ENCODE data around the gene P2RY8. TPM values are rescaled to one million over a fixed set of nuclear protein-coding genes. Genes with fewer than 3 reads are reported as not detected.

P2RY8 gene
- total and polyA plus RNA-seq, 2 donors from 2014 or later: 1.4 to 6.6 TPM

DNA sequence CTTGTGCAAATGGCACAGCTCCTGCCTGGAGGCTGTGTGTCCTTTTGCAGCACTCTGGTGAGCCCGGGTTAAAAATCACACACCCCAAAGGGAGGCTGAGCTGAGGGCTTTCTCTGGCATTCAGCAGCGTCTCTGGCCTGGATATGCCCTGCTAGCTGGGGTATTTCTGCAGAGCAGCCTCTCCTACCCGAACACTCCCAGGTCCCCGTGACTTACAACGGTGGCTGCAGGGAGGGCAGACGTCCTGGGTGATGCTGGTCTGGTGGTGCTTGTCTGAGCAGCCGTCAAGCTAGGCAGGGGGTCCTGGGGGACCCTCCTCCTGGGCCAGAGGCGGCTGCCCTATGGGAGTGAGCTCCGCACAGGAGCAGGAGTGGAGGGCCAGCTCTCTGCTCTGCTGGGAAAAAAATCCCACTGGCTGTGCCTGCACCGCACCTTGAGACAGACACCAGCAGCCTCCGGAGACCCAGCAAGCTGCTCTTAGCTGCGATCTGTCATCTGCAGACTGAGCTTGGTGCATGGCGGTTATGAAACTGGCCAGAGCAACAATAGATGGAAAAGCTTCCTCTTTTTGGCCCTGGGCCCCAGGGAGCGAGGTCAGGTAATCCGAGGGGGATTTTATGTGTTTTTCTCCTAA is 43.0 kb downstream of the P2RY8 start:
- H3K27me3 ChIP-seq (ENCODE audit: control insufficient read depth, insufficient read depth, low read length): no peaks in the 10 kb centered on the region
- H3K9ac ChIP-seq (ENCODE audit: low read length in 3 of 3): no peak overlapping the region
- H3K4me1 ChIP-seq (ENCODE audit: control insufficient read depth in 2 of 3, insufficient read depth in 2 of 3, low read depth in 1 of 3, low read length in 3 of 3): no peaks in the 10 kb centered on the region
- FAIRE-seq (no peak), DNase-seq (peak in 1 of 5 donors; percentile 47)
- TF ChIP-seq CTCF (IDR thresholded peaks at IDR 0.05; ENCODE audit: borderline replicate concordance, extremely low read depth, insufficient read depth): no peak
- intact Hi-C loops (cut with DNase I): no loop called here
- H3K4me3 ChIP-seq (ENCODE audit: low read length in 3 of 3): no peak overlapping the region
- H3K27ac ChIP-seq (ENCODE audit: low read depth in 2 of 2, low read length in 2 of 2): no peak overlapping the region
- peaks cover 0 to 7% (median 0%) of the 10 kb centered on the region in 3 donors for H3K9me3 ChIP-seq (ENCODE audit: control insufficient read depth in 2 of 3, insufficient read depth in 1 of 3, low read length in 3 of 3)
- H3K36me3 ChIP-seq (ENCODE audit: control insufficient read depth in 2 of 3, insufficient read depth in 3 of 3, low read length in 3 of 3): no peaks in the 10 kb centered on the region

- H3K27ac ChIP-seq (ENCODE audit: low read depth in 2 of 2, low read length in 2 of 2): no peak overlapping the region
Observed at GRCh38 chrX:1493412-1493811, 43.6 kb downstream of the P2RY8 start.

GRCh38 chrX:1492421-1493012 is 44.5 kb downstream of the P2RY8 start:
- Histone ChIP-seq H3K27ac (ENCODE audit: low read depth in 2 of 2, low read length in 2 of 2) (no peak overlapping the region), H3K9ac (ENCODE audit: low read length in 3 of 3) (no peak overlapping the region), H3K9me3 (ENCODE audit: control insufficient read depth in 2 of 3, insufficient read depth in 1 of 3, low read length in 3 of 3) (peaks cover 0 to 7% (median 0%) of the 10 kb centered on the region in 3 donors), H3K4me1 (ENCODE audit: control insufficient read depth in 2 of 3, insufficient read depth in 2 of 3, low read depth in 1 of 3, low read length in 3 of 3) (peaks cover 0 to under 1% (median 0%) of the 10 kb centered on the region in 3 donors), H3K27me3 (ENCODE audit: control insufficient read depth, insufficient read depth, low read length) (no peaks in the 10 kb centered on the region), H3K36me3 (ENCODE audit: control insufficient read depth in 2 of 3, insufficient read depth in 3 of 3, low read length in 3 of 3) (no peaks in the 10 kb centered on the region), H3K4me3 (ENCODE audit: low read length in 3 of 3) (no peak overlapping the region)
- no peak for DNase-seq
- no peak for FAIRE-seq
- no peak for TF ChIP-seq CTCF (IDR thresholded peaks at IDR 0.05; ENCODE audit: borderline replicate concordance, extremely low read depth, insufficient read depth)
- intact Hi-C loops (cut with DNase I): no loop called here

More at GRCh38 chrX:1493412-1493811, 43.6 kb downstream of the P2RY8 start:
- H3K36me3 ChIP-seq (ENCODE audit: control insufficient read depth in 2 of 3, insufficient read depth in 3 of 3, low read length in 3 of 3): no peaks in the 10 kb centered on the region
- DNase-seq (peak in 1 of 5 donors; percentile 45), FAIRE-seq (no peak)
- H3K27me3 ChIP-seq (ENCODE audit: control insufficient read depth, insufficient read depth, low read length): no peaks in the 10 kb centered on the region
- no peak for TF ChIP-seq CTCF (IDR thresholded peaks at IDR 0.05; ENCODE audit: borderline replicate concordance, extremely low read depth, insufficient read depth)
- intact Hi-C loops (cut with DNase I): no loop called here
- H3K4me1 ChIP-seq (ENCODE audit: control insufficient read depth in 2 of 3, insufficient read depth in 2 of 3, low read depth in 1 of 3, low read length in 3 of 3): no peaks in the 10 kb centered on the region
- no peak overlapping the region for H3K9ac ChIP-seq (ENCODE audit: low read length in 3 of 3)
- peaks cover 0 to 7% (median 0%) of the 10 kb centered on the region in 3 donors for H3K9me3 ChIP-seq (ENCODE audit: control insufficient read depth in 2 of 3, insufficient read depth in 1 of 3, low read length in 3 of 3)
- no peak overlapping the region for H3K4me3 ChIP-seq (ENCODE audit: low read length in 3 of 3)
